H9 (cell line): Measurements from ENCODE around the gene ZBTB12. TPM values are rescaled to one million over a fixed set of nuclear protein-coding genes. Genes with fewer than 3 reads are reported as not detected.

ENCODE experiments used
- DNase-seq: peaks from one replicate; pipeline ENCODE4 v3.0.0-alpha.2; 2017
- H2AFZ ChIP-seq: one replicate; pipeline ENCODE4 v1.6.1; 2013; ENCODE audit warnings: mild to moderate bottlenecking, low read length, control low read depth, moderate library complexity
- H2AK5ac ChIP-seq: 2 replicates; pipeline ENCODE4 v1.6.1; 2013; ENCODE audit warnings: low read length, control low read depth, mixed read lengths; ENCODE audit not compliant: insufficient read length
- H2BK120ac ChIP-seq: one replicate; pipeline ENCODE4 v1.6.1; 2013; ENCODE audit warnings: low read depth, mild to moderate bottlenecking, low read length, control low read depth, inconsistent platforms; ENCODE audit not compliant: poor library complexity, severe bottlenecking
- H2BK12ac ChIP-seq: 2 replicates; pipeline ENCODE4 v1.6.1; 2013; ENCODE audit warnings: low read length, control low read depth, mixed read lengths, low read depth; ENCODE audit not compliant: insufficient read length
- H2BK15ac ChIP-seq: 2 replicates; pipeline ENCODE4 v1.6.1; 2013; ENCODE audit warnings: low read depth, low read length, control low read depth
- H2BK20ac ChIP-seq: one replicate; pipeline ENCODE4 v1.6.1; 2013; ENCODE audit warnings: low read depth, mild to moderate bottlenecking, low read length, control low read depth, inconsistent platforms; ENCODE audit not compliant: poor library complexity, severe bottlenecking
- H2BK5ac ChIP-seq: 2 replicates; pipeline ENCODE4 v1.6.1; 2013; ENCODE audit warnings: low read length, control low read depth, mixed read lengths; ENCODE audit not compliant: insufficient read length
- H3K14ac ChIP-seq: 2 replicates; pipeline ENCODE4 v1.6.1; 2013; ENCODE audit warnings: low read length, control low read depth; ENCODE audit not compliant: insufficient read depth
- H3K18ac ChIP-seq: 2 replicates; pipeline ENCODE4 v1.6.1; 2013; ENCODE audit warnings: low read depth, mild to moderate bottlenecking, mixed read lengths, low read length, control low read depth; ENCODE audit not compliant: insufficient read length
- H3K23ac ChIP-seq: 2 replicates; pipeline ENCODE4 v1.6.1; 2013; ENCODE audit warnings: low read length, control low read depth, mixed read lengths, low read depth; ENCODE audit not compliant: insufficient read length
- H3K23me2 ChIP-seq: 2 replicates; pipeline ENCODE4 v1.6.1; 2013; ENCODE audit warnings: low read depth, mild to moderate bottlenecking, mixed read lengths, low read length, control low read depth; ENCODE audit not compliant: insufficient read length, poor library complexity, severe bottlenecking
- H3K27ac ChIP-seq: 2 replicates; pipeline ENCODE4 v1.5.1; 2013; ENCODE audit warnings: low read length, control low read depth, mixed read lengths, low read depth; ENCODE audit not compliant: insufficient read length
- H3K27me3 ChIP-seq: 2 replicates; pipeline ENCODE4 v1.6.1; 2013; ENCODE audit warnings: low read length, control low read depth, inconsistent platforms; ENCODE audit not compliant: insufficient read depth
- H3K4ac ChIP-seq: 2 replicates; pipeline ENCODE4 v1.6.1; 2013; ENCODE audit warnings: low read depth, mild to moderate bottlenecking, control low read depth, inconsistent platforms, low read length, moderate library complexity
- H3K4me1 ChIP-seq: 2 replicates; pipeline ENCODE4 v1.6.1; 2013; ENCODE audit warnings: low read length, control low read depth, inconsistent platforms; ENCODE audit not compliant: insufficient read depth
- H3K4me2 ChIP-seq: 2 replicates; pipeline ENCODE4 v1.6.1; 2013; ENCODE audit warnings: low read length, control low read depth, mixed read lengths; ENCODE audit not compliant: insufficient read length, insufficient read depth
- H3K56ac ChIP-seq: 2 replicates; pipeline ENCODE4 v1.6.1; 2013; ENCODE audit warnings: low read depth, mild to moderate bottlenecking, mixed read lengths, low read length, control low read depth; ENCODE audit not compliant: insufficient read length
- H3K79me1 ChIP-seq: 2 replicates; pipeline ENCODE4 v1.6.1; 2013; ENCODE audit warnings: low read depth, mild to moderate bottlenecking, moderate library complexity, low read length, control low read depth, inconsistent platforms; ENCODE audit not compliant: insufficient read depth, poor library complexity, severe bottlenecking
- H3K79me2 ChIP-seq: 2 replicates; pipeline ENCODE4 v1.6.1; 2013; ENCODE audit warnings: low read length, control low read depth, inconsistent platforms; ENCODE audit not compliant: insufficient read depth
- H3K9ac ChIP-seq: 2 replicates; pipeline ENCODE4 v1.6.1; 2013; ENCODE audit warnings: low read length, control low read depth, mixed read lengths; ENCODE audit not compliant: insufficient read length; ENCODE audit errors: extremely low read depth
- H3K9me3 ChIP-seq: one replicate; pipeline ENCODE4 v1.6.1; 2013; ENCODE audit warnings: low read depth, low read length, inconsistent platforms; ENCODE audit not compliant: control insufficient read depth
- H3T11ph ChIP-seq: one replicate; pipeline ENCODE4 v1.6.1; 2013; ENCODE audit warnings: mild to moderate bottlenecking, low read length, control low read depth, inconsistent platforms
- H4K20me1 ChIP-seq: one replicate; pipeline ENCODE4 v1.6.1; 2013; ENCODE audit not compliant: control insufficient read depth, insufficient read length, insufficient read depth
- H4K5ac ChIP-seq: 2 replicates; pipeline ENCODE4 v1.6.1; 2013; ENCODE audit warnings: low read depth, mild to moderate bottlenecking, mixed read lengths, low read length, control low read depth; ENCODE audit not compliant: insufficient read length
- H4K8ac ChIP-seq: replicated peaks from 2 replicates; pipeline ENCODE4 v1.6.1; 2013; ENCODE audit warnings: low read length, control low read depth, mixed read lengths, low read depth; ENCODE audit not compliant: insufficient read length
- H4K91ac ChIP-seq: 2 replicates; pipeline ENCODE4 v1.6.1; 2013; ENCODE audit warnings: low read depth, mild to moderate bottlenecking, moderate library complexity, mixed read lengths, low read length, control low read depth; ENCODE audit not compliant: insufficient read length
- H3K27ac Mint-ChIP-seq, 3 experiments: 2 replicates in 2 of 3; 3 replicates in 1 of 3; pipeline ENCODE4 v1.8.0; 2020 to 2021; ENCODE audit warnings: mixed read lengths in 3 of 3, mild to moderate bottlenecking in 1 of 3, moderate library complexity in 1 of 3
- H3K27me3 Mint-ChIP-seq: 2 replicates; pipeline ENCODE4 v1.8.0; 2021; ENCODE audit warnings: low read depth, mild to moderate bottlenecking, moderate library complexity, mixed read lengths
- H3K36me3 Mint-ChIP-seq, 3 experiments: 2 replicates in 2 of 3; 3 replicates in 1 of 3; pipeline ENCODE4 v1.8.0; 2020 to 2021; ENCODE audit warnings: low read depth in 3 of 3, mixed read lengths in 3 of 3; ENCODE audit not compliant: insufficient read depth in 1 of 3
- H3K4me1 Mint-ChIP-seq, 2 experiments: 2 replicates each; pipeline ENCODE4 v1.8.0; 2020; ENCODE audit warnings: mixed read lengths in 2 of 2
- H3K4me3 Mint-ChIP-seq, 2 experiments: 2 replicates in 1 of 2; 3 replicates in 1 of 2; pipeline ENCODE4 v1.8.0; 2020 to 2021; ENCODE audit warnings: mild to moderate bottlenecking in 2 of 2, mixed read lengths in 2 of 2, moderate library complexity in 1 of 2
- H3K9me3 Mint-ChIP-seq, 2 experiments: 2 replicates in 1 of 2; 3 replicates in 1 of 2; pipeline ENCODE4 v1.8.0; 2020; ENCODE audit warnings: mild to moderate bottlenecking in 2 of 2, mixed read lengths in 2 of 2, moderate library complexity in 1 of 2
- WGBS: extraction: QIAGEN DNeasy Blood & Tissue Kit; methylation state at CpG from one replicate; pipeline ENCODE4 v1.1.7; 2013; ENCODE audit warnings: missing lambda C conversion rate, low lambda C conversion rate, mixed read lengths; ENCODE audit not compliant: insufficient read length; ENCODE audit errors: extremely low coverage; 5-methylcytosine and 5-hydroxymethylcytosine counted together
- total RNA-seq: library from RNA; stranded (reverse); gene quantifications from 2 replicates; pipeline ENCODE4 v1.2.1, GENCODE V29; 2021
- TF ChIP-seq, protein P1 (sequence below): fragments of 200-600 bp; sonication (generic); conservative IDR thresholded peaks from 3 replicates; pipeline ENCODE4 v1.8.0; 2021; ENCODE audit warnings: antibody characterized with exemption, mild to moderate bottlenecking

Gene ZBTB12
- total RNA-seq, 1 experiment from 2014 or later: 31.0 TPM

DNA sequence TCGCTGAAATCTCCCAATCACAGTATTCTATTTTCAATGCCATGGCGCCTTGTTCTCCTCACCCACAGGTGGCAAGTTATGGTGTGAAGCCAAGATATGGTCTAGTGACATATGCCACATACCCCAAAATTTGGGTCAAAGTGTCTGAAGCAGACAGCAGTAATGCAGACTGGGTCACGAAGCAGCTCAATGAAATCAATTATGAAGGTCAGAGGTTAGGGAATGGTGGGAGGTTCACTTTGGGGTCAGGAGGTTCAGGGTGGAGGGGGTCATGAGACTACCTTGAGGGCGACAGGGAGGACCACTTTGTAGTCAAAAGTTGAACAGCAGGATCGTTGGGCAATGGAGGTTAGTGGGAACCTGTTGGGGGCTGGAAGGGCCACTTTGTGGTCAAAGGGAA, 46.4 kb upstream of the ZBTB12 start:
- no peak overlapping the region for H2BK120ac ChIP-seq
- H3K56ac ChIP-seq: no peak overlapping the region
- Mint-ChIP-seq H3K9me3 (no peaks in the 10 kb centered on the region), H3K27me3 (peaks cover 48% of the 10 kb centered on the region), H3K27ac (no peak overlapping the region), H3K36me3 (peaks cover 2 to 31% (median 16%) of the 10 kb centered on the region in 3 experiments; a peak in 6 of 7 replicates), H3K4me3 (no peak overlapping the region), H3K4me1 (peaks cover 5 to 8% of the 10 kb centered on the region in 2 experiments; a peak in 3 of 4 replicates)
- no peak overlapping the region for H3K18ac ChIP-seq
- H3K27ac ChIP-seq: no peak overlapping the region
- no peak overlapping the region for H3T11ph ChIP-seq
- no peak overlapping the region for H4K8ac ChIP-seq
- H2BK20ac ChIP-seq: no peak overlapping the region
- H3K4me1 ChIP-seq: no peaks in the 10 kb centered on the region
- H2BK5ac ChIP-seq: no peak overlapping the region
- H3K27me3 ChIP-seq: no peaks in the 10 kb centered on the region
- no peak for DNase-seq
- TF ChIP-seq, protein P1, sequence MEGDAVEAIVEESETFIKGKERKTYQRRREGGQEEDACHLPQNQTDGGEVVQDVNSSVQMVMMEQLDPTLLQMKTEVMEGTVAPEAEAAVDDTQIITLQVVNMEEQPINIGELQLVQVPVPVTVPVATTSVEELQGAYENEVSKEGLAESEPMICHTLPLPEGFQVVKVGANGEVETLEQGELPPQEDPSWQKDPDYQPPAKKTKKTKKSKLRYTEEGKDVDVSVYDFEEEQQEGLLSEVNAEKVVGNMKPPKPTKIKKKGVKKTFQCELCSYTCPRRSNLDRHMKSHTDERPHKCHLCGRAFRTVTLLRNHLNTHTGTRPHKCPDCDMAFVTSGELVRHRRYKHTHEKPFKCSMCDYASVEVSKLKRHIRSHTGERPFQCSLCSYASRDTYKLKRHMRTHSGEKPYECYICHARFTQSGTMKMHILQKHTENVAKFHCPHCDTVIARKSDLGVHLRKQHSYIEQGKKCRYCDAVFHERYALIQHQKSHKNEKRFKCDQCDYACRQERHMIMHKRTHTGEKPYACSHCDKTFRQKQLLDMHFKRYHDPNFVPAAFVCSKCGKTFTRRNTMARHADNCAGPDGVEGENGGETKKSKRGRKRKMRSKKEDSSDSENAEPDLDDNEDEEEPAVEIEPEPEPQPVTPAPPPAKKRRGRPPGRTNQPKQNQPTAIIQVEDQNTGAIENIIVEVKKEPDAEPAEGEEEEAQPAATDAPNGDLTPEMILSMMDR: no peak
- H4K20me1 ChIP-seq: peaks cover 2% of the 10 kb centered on the region
- no peak overlapping the region for H2AFZ ChIP-seq
- H3K4ac ChIP-seq: no peak overlapping the region
- WGBS: no CpG with 5 or more reads among the region's 5 CpGs
- H3K79me2 ChIP-seq: no peaks in the 10 kb centered on the region
- H2BK12ac ChIP-seq: no peak overlapping the region
- no peaks in the 10 kb centered on the region for H3K79me1 ChIP-seq
- H3K23ac ChIP-seq: no peak overlapping the region
- H3K14ac ChIP-seq: no peak overlapping the region
- H3K9me3 ChIP-seq: no peaks in the 10 kb centered on the region
- H2BK15ac ChIP-seq: no peak overlapping the region
- no peak overlapping the region for H2AK5ac ChIP-seq
- H4K5ac ChIP-seq: no peak overlapping the region
- H3K23me2 ChIP-seq: no peaks in the 10 kb centered on the region
- H3K9ac ChIP-seq: no peak overlapping the region
- no peak overlapping the region for H3K4me2 ChIP-seq
- no peak overlapping the region for H4K91ac ChIP-seq
